IPS-20b (cell line): ENCODE results near the gene PIGP.

Experiments used
- H3K27ac ChIP-seq: one replicate; pipeline ENCODE4 v1.5.1; 2013; ENCODE audit warnings: low read length
- H3K27me3 ChIP-seq: 2 replicates; pipeline ENCODE4 v1.6.1; 2013; ENCODE audit warnings: mild to moderate bottlenecking, low read length, inconsistent platforms; ENCODE audit not compliant: insufficient read depth
- H3K36me3 ChIP-seq: 2 replicates; pipeline ENCODE4 v1.6.1; 2013; ENCODE audit warnings: low read depth, mild to moderate bottlenecking, inconsistent platforms, low read length, moderate library complexity; ENCODE audit not compliant: insufficient read depth
- H3K4me1 ChIP-seq: 2 replicates; pipeline ENCODE4 v1.6.1; 2013; ENCODE audit warnings: mild to moderate bottlenecking, control low read depth, inconsistent platforms, low read length, moderate library complexity; ENCODE audit not compliant: insufficient read depth
- H3K4me3 ChIP-seq: 2 replicates; pipeline ENCODE4 v1.5.1; 2013; ENCODE audit warnings: mild to moderate bottlenecking, low read length, inconsistent platforms
- H3K9ac ChIP-seq: 2 replicates; pipeline ENCODE4 v1.6.1; 2013; ENCODE audit warnings: low read depth, mild to moderate bottlenecking, inconsistent platforms, low read length, moderate library complexity
- H3K9me3 ChIP-seq: 2 replicates; pipeline ENCODE4 v1.6.1; 2013; ENCODE audit warnings: mild to moderate bottlenecking, low read depth, low read length, inconsistent platforms; ENCODE audit not compliant: insufficient read depth

The PIGP gene

GRCh38 chr21:37074546-37074945 lies 1.7 kb upstream of the PIGP start:
- Histone ChIP-seq H3K9me3 (no peaks in the 10 kb centered on the region), H3K27ac (no peak overlapping the region), H3K27me3 (peaks cover 33% of the 10 kb centered on the region), H3K4me3 (peak overlapping the region; percentile 79), H3K9ac (peak overlapping the region; percentile 40; the same call in 1 of the 2 replicates), H3K4me1 (peaks cover 13% of the 10 kb centered on the region; the same call in 1 of the 2 replicates), H3K36me3 (no peaks in the 10 kb centered on the region)

DNA sequence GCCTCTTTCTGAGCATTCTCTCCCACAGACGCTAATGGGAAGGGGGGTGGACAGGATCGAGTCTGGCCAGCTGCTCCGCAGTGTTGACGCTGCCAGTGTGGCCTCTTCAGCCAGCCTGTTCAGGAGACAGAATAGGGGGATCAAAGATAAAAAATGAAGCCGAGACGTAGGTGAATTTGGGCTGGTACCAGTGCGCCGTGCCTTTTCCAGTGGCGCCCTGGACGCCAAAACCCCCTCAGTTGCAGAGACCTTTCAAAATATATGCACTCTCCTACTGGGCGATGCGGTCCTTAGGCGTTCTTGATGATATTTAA lies 1.3 kb upstream of the PIGP start:
- H3K27ac ChIP-seq, result no peak overlapping the region
- no peaks in the 10 kb centered on the region for H3K9me3 ChIP-seq
- H3K9ac ChIP-seq, result peak overlapping the region; percentile 40; the same call in 1 of the 2 replicates

GRCh38 chr21:37073417-37074196 lies 736 bp upstream of the PIGP start:
- Histone ChIP-seq H3K27me3 (peaks cover 33% of the 10 kb centered on the region), H3K9ac (peak overlapping the region; percentile 40; the same call in 1 of the 2 replicates), H3K4me1 (peaks cover 13% of the 10 kb centered on the region; the same call in 1 of the 2 replicates), H3K36me3 (no peaks in the 10 kb centered on the region), H3K9me3 (no peaks in the 10 kb centered on the region), H3K27ac (no peak overlapping the region), H3K4me3 (peak overlapping the region; percentile 79)

More for the DNA sequence above, 1.3 kb upstream of the PIGP start:
- Histone ChIP-seq H3K36me3 (no peaks in the 10 kb centered on the region), H3K27me3 (peaks cover 33% of the 10 kb centered on the region), H3K4me1 (peaks cover 13% of the 10 kb centered on the region; the same call in 1 of the 2 replicates), H3K4me3 (peak overlapping the region; percentile 79)

GRCh38 chr21:37072274-37072987 lies 440 bp downstream of the PIGP start:
- Histone ChIP-seq H3K27me3 (peaks cover 33% of the 10 kb centered on the region), H3K9me3 (no peaks in the 10 kb centered on the region), H3K9ac (peak overlapping the region; percentile 86), H3K27ac (peak overlapping the region; percentile 88), H3K36me3 (no peaks in the 10 kb centered on the region), H3K4me1 (peaks cover 13% of the 10 kb centered on the region; the same call in 1 of the 2 replicates), H3K4me3 (peak overlapping the region; percentile 75)

DNA sequence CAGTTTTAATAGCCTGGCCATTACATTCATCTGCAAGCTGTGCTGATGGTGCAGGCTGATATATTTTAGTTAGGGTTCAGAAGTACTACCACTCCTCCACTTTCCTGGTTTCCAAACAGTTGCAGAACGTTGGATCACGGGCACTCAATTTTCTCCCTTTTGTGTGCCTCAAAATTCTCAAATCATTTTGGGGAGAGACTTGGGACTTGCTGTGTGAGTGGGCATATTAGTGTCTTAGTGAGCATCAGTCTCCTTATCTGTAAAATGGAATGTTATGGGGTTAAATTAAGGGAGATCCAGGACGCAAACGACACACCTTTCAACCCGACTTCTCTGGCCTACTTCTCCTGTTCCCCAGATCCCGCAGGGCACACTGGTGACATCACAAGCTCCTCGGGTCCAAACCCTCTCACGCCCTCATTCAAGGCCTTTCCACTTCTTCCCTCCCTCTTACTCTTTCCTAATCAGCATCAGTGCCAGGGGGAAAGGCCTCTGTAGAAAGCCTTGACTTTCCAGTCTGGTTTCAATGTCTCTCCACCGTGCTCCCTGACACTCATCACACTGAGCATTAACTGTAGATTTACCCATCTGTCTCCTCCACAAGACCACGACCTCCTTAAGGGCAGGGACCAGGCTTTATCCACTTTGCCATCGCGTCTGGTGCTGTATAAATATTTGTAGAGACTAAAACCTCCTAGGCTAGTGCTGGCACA lies 1.2 kb downstream of the PIGP start:
- Histone ChIP-seq H3K27ac (peak overlapping the region; percentile 88), H3K9ac (peak overlapping the region; percentile 86), H3K36me3 (no peaks in the 10 kb centered on the region), H3K4me1 (peaks cover 13% of the 10 kb centered on the region; the same call in 1 of the 2 replicates), H3K9me3 (no peaks in the 10 kb centered on the region), H3K4me3 (peak overlapping the region; percentile 75), H3K27me3 (peaks cover 33% of the 10 kb centered on the region)

GRCh38 chr21:37065561-37066177 lies 7.2 kb downstream of the PIGP start:
- H3K27ac ChIP-seq, result no peak overlapping the region
- no peaks in the 10 kb centered on the region for H3K27me3 ChIP-seq
- H3K36me3 ChIP-seq, result peaks cover 7% of the 10 kb centered on the region; the same call in 1 of the 2 replicates
- peaks cover 2% of the 10 kb centered on the region; the same call in 1 of the 2 replicates for H3K4me1 ChIP-seq
- H3K4me3 ChIP-seq, result no peak overlapping the region
- no peak overlapping the region for H3K9ac ChIP-seq
- no peaks in the 10 kb centered on the region for H3K9me3 ChIP-seq

DNA sequence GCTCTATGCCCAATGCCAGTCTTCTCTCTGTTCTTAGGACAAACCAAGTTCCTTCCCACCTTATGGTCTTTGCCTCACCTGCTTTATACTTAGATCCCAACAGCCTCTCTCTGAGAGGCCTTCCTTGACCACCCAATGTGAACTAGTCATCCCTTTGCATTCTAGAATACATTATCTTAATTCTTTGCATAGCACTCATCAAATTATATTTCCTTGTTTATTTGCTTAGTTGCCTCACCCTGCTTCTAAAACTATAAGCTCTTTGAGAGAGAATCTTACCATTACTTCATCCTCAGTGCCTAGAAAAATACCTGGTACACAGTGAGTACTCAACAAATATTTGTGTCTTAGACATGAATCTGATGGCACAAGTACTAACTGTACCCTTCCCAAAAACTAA lies 8.0 kb downstream of the PIGP start:
- Histone ChIP-seq H3K27me3 (no peaks in the 10 kb centered on the region), H3K27ac (no peak overlapping the region), H3K36me3 (peaks cover 7% of the 10 kb centered on the region; the same call in 1 of the 2 replicates), H3K4me3 (no peak overlapping the region), H3K4me1 (peaks cover 9% of the 10 kb centered on the region), H3K9ac (no peak overlapping the region), H3K9me3 (no peaks in the 10 kb centered on the region)

DNA sequence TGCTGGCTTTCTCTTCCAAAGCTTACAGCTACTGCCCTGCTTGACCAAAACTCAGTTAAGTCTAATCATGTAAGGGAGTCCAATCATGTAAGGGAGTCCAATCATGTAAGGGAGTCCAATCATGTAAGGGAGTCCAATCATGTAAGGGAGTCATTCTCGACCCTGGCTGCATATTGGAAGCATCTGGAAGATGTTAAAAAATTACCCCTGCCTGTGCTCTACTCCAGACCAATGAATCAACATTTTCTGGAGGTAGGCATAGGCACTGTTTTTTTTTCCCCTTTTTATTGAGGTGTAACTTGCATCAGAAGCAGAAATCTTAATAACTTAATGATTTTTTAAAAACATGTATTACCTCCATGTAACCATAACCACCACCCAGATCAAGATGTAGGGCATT lies 9.4 kb downstream of the PIGP start:
- H3K36me3 ChIP-seq, result peaks cover 7% of the 10 kb centered on the region; the same call in 1 of the 2 replicates
- no peak overlapping the region for H3K9ac ChIP-seq
- peaks cover 11% of the 10 kb centered on the region for H3K4me1 ChIP-seq
- H3K27ac ChIP-seq, result no peak overlapping the region
- H3K9me3 ChIP-seq, result no peaks in the 10 kb centered on the region
- H3K4me3 ChIP-seq, result no peak overlapping the region
- no peaks in the 10 kb centered on the region for H3K27me3 ChIP-seq

DNA sequence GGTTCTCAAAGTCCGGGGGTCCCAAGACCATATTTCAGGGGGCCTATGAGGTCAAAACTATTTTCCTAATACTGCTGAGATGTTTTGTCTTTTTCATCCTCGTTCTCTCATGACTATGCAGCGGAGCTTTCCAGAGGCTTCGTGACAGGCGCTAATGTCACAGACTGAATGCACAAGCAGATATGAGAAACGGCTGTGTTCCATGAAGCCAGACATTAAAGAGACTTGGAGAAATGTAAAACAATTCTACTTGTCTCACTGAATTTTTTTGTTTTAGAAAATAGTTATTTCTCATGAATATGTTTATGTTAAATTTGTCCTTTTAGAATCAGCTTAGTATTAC lies 10.3 kb downstream of the PIGP start:
- Histone ChIP-seq H3K4me1 (peaks cover 19% of the 10 kb centered on the region), H3K9me3 (no peaks in the 10 kb centered on the region), H3K27me3 (no peaks in the 10 kb centered on the region), H3K27ac (no peak overlapping the region), H3K4me3 (no peak overlapping the region), H3K9ac (no peak overlapping the region), H3K36me3 (peaks cover 7% of the 10 kb centered on the region; the same call in 1 of the 2 replicates)

DNA sequence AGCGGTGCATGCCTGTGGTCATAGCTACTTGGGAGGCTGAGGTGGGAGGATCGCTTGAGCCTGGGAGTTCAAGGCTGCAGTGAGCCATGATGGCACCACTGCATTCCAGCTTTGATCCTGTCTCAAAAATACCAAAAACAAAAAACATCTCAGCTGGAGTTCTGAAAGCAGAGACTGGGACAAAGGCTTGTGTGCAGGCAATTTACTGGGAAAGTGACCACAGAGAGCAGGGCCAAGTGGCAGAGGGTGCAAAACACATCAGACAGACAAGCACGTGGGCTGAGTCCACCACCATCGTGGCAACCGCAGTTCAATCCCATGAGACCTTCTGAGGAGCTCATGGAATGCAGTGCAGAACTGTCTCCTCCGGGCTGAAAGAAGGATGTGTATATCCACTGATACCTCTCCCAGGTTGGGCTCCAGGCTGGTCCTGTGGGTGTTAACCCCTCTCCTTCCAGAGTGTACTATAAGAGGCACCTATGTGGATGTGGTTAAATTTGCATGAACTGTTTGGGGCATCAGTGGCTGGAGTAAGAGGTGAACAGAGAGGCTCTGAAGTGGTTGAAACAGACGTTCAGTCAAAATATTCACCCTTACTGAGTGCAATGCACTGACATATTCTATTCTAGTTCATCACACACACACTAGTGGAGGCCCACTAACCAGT lies 10.8 kb downstream of the PIGP start:
- Histone ChIP-seq H3K9ac (no peak overlapping the region), H3K4me1 (peaks cover 19% of the 10 kb centered on the region), H3K4me3 (no peak overlapping the region)

GRCh38 chr21:37060296-37060695 lies 12.6 kb downstream of the PIGP start:
- H3K9ac ChIP-seq, result no peak overlapping the region
- H3K27me3 ChIP-seq, result no peaks in the 10 kb centered on the region
- H3K4me3 ChIP-seq, result peak overlapping the region; percentile 6; the same call in 1 of the 2 replicates
- H3K27ac ChIP-seq, result no peak overlapping the region
- H3K36me3 ChIP-seq, result peaks cover 5% of the 10 kb centered on the region; the same call in 1 of the 2 replicates
- no peaks in the 10 kb centered on the region for H3K9me3 ChIP-seq
- peaks cover 19% of the 10 kb centered on the region for H3K4me1 ChIP-seq

More for the DNA sequence above, 10.8 kb downstream of the PIGP start:
- H3K9me3 ChIP-seq, result no peaks in the 10 kb centered on the region
- H3K27me3 ChIP-seq, result no peaks in the 10 kb centered on the region
- no peak overlapping the region for H3K27ac ChIP-seq
- H3K36me3 ChIP-seq, result peaks cover 7% of the 10 kb centered on the region; the same call in 1 of the 2 replicates
